HG03159 (cell line): Measurements from ENCODE around the gene AADACL3.

Experiments used
- ATAC-seq: cut with Tn5 transposase; IDR thresholded peaks from one replicate; pipeline ENCODE4 v1.9.1; 2021; ENCODE audit warnings: mild to moderate bottlenecking, moderate library complexity; ENCODE audit not compliant: unreplicated experiment

Gene AADACL3

GRCh38 chr1:12763479-12763878, 47.6 kb downstream of the AADACL3 start:
- ATAC-seq = no peak

- no peak for ATAC-seq
Observed at GRCh38 chr1:12764016-12764415, 48.1 kb downstream of the AADACL3 start.

- no peak for ATAC-seq
Observed at GRCh38 chr1:12769031-12769430, 53.1 kb downstream of the AADACL3 start.

GRCh38 chr1:12769976-12770505, 54.1 kb downstream of the AADACL3 start:
- no peak for ATAC-seq

GRCh38 chr1:12770620-12771019, 54.7 kb downstream of the AADACL3 start:
- ATAC-seq = no peak

- ATAC-seq = no peak
Observed at GRCh38 chr1:12771186-12771585, 55.3 kb downstream of the AADACL3 start.

- no peak for ATAC-seq
Observed at GRCh38 chr1:12772520-12772919, 56.6 kb downstream of the AADACL3 start.

- no peak for ATAC-seq
Observed at GRCh38 chr1:12773438-12773837, 57.5 kb downstream of the AADACL3 start, which contains the start of gene PRAMEF12. Gene PRAMEF12 (plus strand): TSS chr1:12773738. CDS start chr1:12774868, 1,130 bp downstream.

GRCh38 chr1:12774801-12775345, 59.0 kb downstream of the AADACL3 start:
- no peak for ATAC-seq

GRCh38 chr1:12775443-12775842, 59.5 kb downstream of the AADACL3 start:
- no peak for ATAC-seq

GRCh38 chr1:12776801-12777557, 61.1 kb downstream of the AADACL3 start:
- ATAC-seq = no peak
